HuH-7.5 (cell line): ENCODE measurements around the gene PPIE.
"Not testable (repeated sequence)": the region's sequence is repeated elsewhere in the genome, so short reads cannot be mapped to it uniquely, and the experiment has no call there.

ENCODE experiments used
- DNase-seq: peaks from one replicate; pipeline ENCODE4 v3.0.0; 2011; ENCODE audit warnings: low spot score

Gene PPIE

GRCh38 chr1:39777896-39778295 lies 39.2 kb downstream of the PPIE start:
- not testable (repeated sequence) for DNase-seq

GRCh38 chr1:39778463-39779099 lies 39.9 kb downstream of the PPIE start:
- DNase-seq, result not testable (repeated sequence)

- DNase-seq, result no peak
These were observed 40.5 kb downstream of the PPIE start for GRCh38 chr1:39779137-39779536.

- DNase-seq, result no peak
These were observed 41.1 kb downstream of the PPIE start for GRCh38 chr1:39779821-39780220.

- no peak for DNase-seq
These were observed 42.6 kb downstream of the PPIE start for GRCh38 chr1:39781349-39781715.

GRCh38 chr1:39782103-39782502 lies 43.4 kb downstream of the PPIE start:
- no peak for DNase-seq

GRCh38 chr1:39782685-39783084 lies 44.0 kb downstream of the PPIE start:
- DNase-seq, result not testable (repeated sequence)

GRCh38 chr1:39786303-39787107 lies 47.8 kb downstream of the PPIE start:
- not testable (repeated sequence) for DNase-seq

- not testable (repeated sequence) for DNase-seq
These were observed 48.4 kb downstream of the PPIE start for GRCh38 chr1:39787108-39787375.

GRCh38 chr1:39787468-39787867 lies 48.8 kb downstream of the PPIE start:
- DNase-seq, result no peak

- not testable (repeated sequence) for DNase-seq
These were observed 49.3 kb downstream of the PPIE start for GRCh38 chr1:39787964-39788363.

GRCh38 chr1:39788426-39788757 lies 49.7 kb downstream of the PPIE start:
- DNase-seq, result no peak

- DNase-seq, result peak; percentile 87
These were observed 50.3 kb downstream of the PPIE start, which contains the start of gene BMP8B for GRCh38 chr1:39788758-39789570. BMP8B (minus strand) TSS chr1:39788865; CDS start chr1:39788485, 380 bp downstream.

GRCh38 chr1:39789571-39790110 lies 51.0 kb downstream of the PPIE start:
- DNase-seq, result no peak

GRCh38 chr1:39791838-39792237 lies 53.2 kb downstream of the PPIE start:
- no peak for DNase-seq

- DNase-seq, result no peak
These were observed 57.0 kb downstream of the PPIE start for GRCh38 chr1:39795651-39796050.

GRCh38 chr1:39798859-39799769 lies 60.4 kb downstream of the PPIE start:
- DNase-seq, result not testable (repeated sequence)

- DNase-seq, result peak; percentile 66
These were observed 61.2 kb downstream of the PPIE start for GRCh38 chr1:39799770-39800470.

- DNase-seq, result no peak
These were observed 61.8 kb downstream of the PPIE start for GRCh38 chr1:39800471-39800835.

- DNase-seq, result no peak
These were observed 64.0 kb downstream of the PPIE start for GRCh38 chr1:39802496-39803260.
